Loucy (cell line): ENCODE data around the gene C16orf95.

Experiments used
- H2AFZ ChIP-seq: fragments of 200-600 bp; sonication (generic); 2 replicates; pipeline ENCODE4 v1.6.0; 2016; ENCODE audit warnings: antibody characterized with exemption, mild to moderate bottlenecking, low read length, moderate library complexity
- H3F3A ChIP-seq: fragments of 200-600 bp; 2 replicates; pipeline ENCODE4 v1.6.0; 2016; ENCODE audit warnings: antibody characterized with exemption, low read depth, mild to moderate bottlenecking
- H3K27me3 ChIP-seq: fragments of 200-600 bp; sonication (generic); 2 replicates; pipeline ENCODE4 v1.6.1; 2014; ENCODE audit warnings: low read length, mild to moderate bottlenecking; ENCODE audit not compliant: insufficient read depth, poor library complexity, severe bottlenecking
- H3K36me3 ChIP-seq: fragments of 200-600 bp; sonication (generic); 2 replicates; pipeline ENCODE4 v1.6.1; 2016; ENCODE audit warnings: low read length; ENCODE audit not compliant: insufficient read depth
- H3K4me1 ChIP-seq: fragments of 200-600 bp; sonication (generic); 2 replicates; pipeline ENCODE4 v1.5.1; 2014; ENCODE audit warnings: low read length, mild to moderate bottlenecking; ENCODE audit not compliant: insufficient read depth, poor library complexity, severe bottlenecking
- H3K4me2 ChIP-seq: fragments of 200-600 bp; sonication (generic); 2 replicates; pipeline ENCODE4 v1.6.0; 2014; ENCODE audit warnings: antibody characterized with exemption, low read length, low read depth, mild to moderate bottlenecking; ENCODE audit not compliant: poor library complexity, severe bottlenecking
- H3K4me3 ChIP-seq: fragments of 200-600 bp; sonication (generic); 2 replicates; pipeline ENCODE4 v1.5.1; 2014; ENCODE audit warnings: low read length, mild to moderate bottlenecking, mixed read lengths; ENCODE audit not compliant: poor library complexity, severe bottlenecking
- H3K79me2 ChIP-seq: fragments of 200-600 bp; sonication (generic); 2 replicates; pipeline ENCODE4 v1.6.1; 2014; ENCODE audit warnings: low read length; ENCODE audit not compliant: insufficient read depth
- H3K9ac ChIP-seq: fragments of 200-600 bp; sonication (generic); 2 replicates; pipeline ENCODE4 v1.6.0; 2014; ENCODE audit warnings: mild to moderate bottlenecking, low read depth, low read length, moderate library complexity; ENCODE audit not compliant: poor library complexity, severe bottlenecking
- H3K9me2 ChIP-seq: fragments of 200-600 bp; sonication (generic); replicated peaks from 2 replicates; pipeline ENCODE4 v1.6.1; 2016; ENCODE audit warnings: low read depth, low read length, mixed read lengths
- H3K9me3 ChIP-seq: fragments of 200-600 bp; sonication (generic); 2 replicates; pipeline ENCODE4 v1.6.1; 2014; ENCODE audit warnings: mild to moderate bottlenecking, antibody characterized with exemption, low read length, low read depth; ENCODE audit not compliant: insufficient read depth
- H4K20me1 ChIP-seq: fragments of 200-600 bp; sonication (generic); 2 replicates; pipeline ENCODE4 v1.6.0; 2014; ENCODE audit warnings: antibody characterized with exemption, low read length, mild to moderate bottlenecking; ENCODE audit not compliant: insufficient read depth, poor library complexity, severe bottlenecking
- EZH2phosphoT487 ChIP-seq: fragments of 200-600 bp; IDR thresholded peaks from 2 replicates; pipeline ENCODE4 v1.6.1; 2018; ENCODE audit warnings: antibody characterized with exemption, mild to moderate bottlenecking, moderate library complexity, borderline replicate concordance
- TF ChIP-seq, protein P1 (sequence below): fragments of 200-600 bp; sonication (generic); conservative IDR thresholded peaks from 2 replicates; pipeline ENCODE4 v1.5.1; 2014; ENCODE audit warnings: mild to moderate bottlenecking, antibody characterized with exemption, low read length

The C16orf95 gene

DNA sequence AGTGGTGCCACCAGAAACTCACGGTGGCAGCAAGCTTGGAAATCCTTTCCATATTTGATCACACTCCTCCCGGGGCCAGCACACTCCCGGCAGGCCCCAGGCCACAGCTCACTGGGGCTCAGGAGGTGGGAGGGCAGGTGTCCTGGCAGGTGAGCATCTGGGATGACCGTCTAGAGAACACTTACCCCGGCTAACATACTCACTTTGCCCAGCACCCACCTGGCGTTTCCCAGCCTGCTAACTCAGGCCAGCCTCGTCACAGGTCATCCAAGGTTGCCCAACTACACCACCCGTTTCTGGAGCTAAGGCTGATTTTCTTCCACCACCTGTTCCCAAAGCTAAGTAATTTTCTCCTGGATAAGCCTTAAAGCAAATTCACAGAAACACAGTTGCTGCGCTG is 41.5 kb upstream of the C16orf95 start:
- no peaks in the 10 kb centered on the region for H4K20me1 ChIP-seq
- TF ChIP-seq EZH2phosphoT487: no peak
- TF ChIP-seq, protein P1, sequence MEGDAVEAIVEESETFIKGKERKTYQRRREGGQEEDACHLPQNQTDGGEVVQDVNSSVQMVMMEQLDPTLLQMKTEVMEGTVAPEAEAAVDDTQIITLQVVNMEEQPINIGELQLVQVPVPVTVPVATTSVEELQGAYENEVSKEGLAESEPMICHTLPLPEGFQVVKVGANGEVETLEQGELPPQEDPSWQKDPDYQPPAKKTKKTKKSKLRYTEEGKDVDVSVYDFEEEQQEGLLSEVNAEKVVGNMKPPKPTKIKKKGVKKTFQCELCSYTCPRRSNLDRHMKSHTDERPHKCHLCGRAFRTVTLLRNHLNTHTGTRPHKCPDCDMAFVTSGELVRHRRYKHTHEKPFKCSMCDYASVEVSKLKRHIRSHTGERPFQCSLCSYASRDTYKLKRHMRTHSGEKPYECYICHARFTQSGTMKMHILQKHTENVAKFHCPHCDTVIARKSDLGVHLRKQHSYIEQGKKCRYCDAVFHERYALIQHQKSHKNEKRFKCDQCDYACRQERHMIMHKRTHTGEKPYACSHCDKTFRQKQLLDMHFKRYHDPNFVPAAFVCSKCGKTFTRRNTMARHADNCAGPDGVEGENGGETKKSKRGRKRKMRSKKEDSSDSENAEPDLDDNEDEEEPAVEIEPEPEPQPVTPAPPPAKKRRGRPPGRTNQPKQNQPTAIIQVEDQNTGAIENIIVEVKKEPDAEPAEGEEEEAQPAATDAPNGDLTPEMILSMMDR: no peak
- no peaks in the 10 kb centered on the region for H3K4me1 ChIP-seq
- no peaks in the 10 kb centered on the region for H3K27me3 ChIP-seq
- no peaks in the 10 kb centered on the region for H3K79me2 ChIP-seq
- no peaks in the 10 kb centered on the region for H3K9me2 ChIP-seq
- no peak overlapping the region for H2AFZ ChIP-seq
- no peaks in the 10 kb centered on the region for H3F3A ChIP-seq
- no peak overlapping the region for H3K4me3 ChIP-seq
- no peaks in the 10 kb centered on the region for H3K9me3 ChIP-seq
- no peak overlapping the region for H3K9ac ChIP-seq
- H3K4me2 ChIP-seq: no peak overlapping the region
- peaks cover 45% of the 10 kb centered on the region; the same call in 1 of the 2 replicates for H3K36me3 ChIP-seq

DNA sequence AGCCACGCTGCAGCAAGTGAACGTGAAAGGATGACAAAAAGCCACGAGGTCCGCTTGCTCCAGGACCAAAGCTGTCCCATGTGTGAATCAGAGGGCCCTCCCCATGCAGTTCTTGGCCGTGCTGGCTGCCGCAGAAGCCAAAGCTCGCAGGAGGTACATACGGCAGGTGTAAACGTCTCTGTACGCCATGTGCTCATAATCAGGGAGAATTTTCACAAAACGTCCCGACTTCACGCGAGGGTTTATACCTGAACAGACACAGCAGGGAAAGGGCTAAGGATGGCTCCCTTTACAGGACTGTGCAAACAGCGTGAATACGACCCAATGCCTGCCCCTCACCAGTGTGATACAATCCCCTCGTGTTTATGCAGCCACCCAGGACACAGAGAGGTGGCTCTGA is 41.1 kb upstream of the C16orf95 start:
- Histone ChIP-seq H3F3A (no peaks in the 10 kb centered on the region), H3K79me2 (no peaks in the 10 kb centered on the region), H3K4me3 (no peak overlapping the region), H3K36me3 (peaks cover 40% of the 10 kb centered on the region; the same call in 1 of the 2 replicates), H4K20me1 (no peaks in the 10 kb centered on the region), H2AFZ (no peak overlapping the region), H3K9me2 (no peaks in the 10 kb centered on the region), H3K9me3 (no peaks in the 10 kb centered on the region), H3K4me1 (no peaks in the 10 kb centered on the region), H3K27me3 (no peaks in the 10 kb centered on the region), H3K4me2 (no peak overlapping the region), H3K9ac (no peak overlapping the region)
- TF ChIP-seq, protein P1: no peak
- no peak for TF ChIP-seq EZH2phosphoT487

DNA sequence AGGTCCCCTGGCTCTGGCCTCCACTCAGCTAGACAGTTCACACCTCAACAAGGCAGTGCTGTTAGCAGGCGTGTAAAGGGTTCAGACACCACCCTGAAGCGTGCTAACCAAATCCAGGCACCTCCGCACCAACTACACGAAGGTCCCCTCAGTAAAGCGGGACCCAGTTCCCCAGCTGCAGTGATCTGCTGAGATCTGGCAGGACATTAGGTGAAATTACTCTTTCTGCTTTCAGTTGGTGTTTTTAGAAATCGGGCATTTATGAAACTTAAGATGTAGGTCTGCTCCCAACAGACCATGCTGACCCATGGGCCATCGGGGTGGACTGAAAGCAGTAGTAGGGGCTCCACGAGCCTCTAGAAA is 39.3 kb upstream of the C16orf95 start:
- no peak overlapping the region for H3K4me2 ChIP-seq
- no peak overlapping the region for H3K9ac ChIP-seq
- no peaks in the 10 kb centered on the region for H4K20me1 ChIP-seq
- no peaks in the 10 kb centered on the region for H3K27me3 ChIP-seq
- H3F3A ChIP-seq: no peaks in the 10 kb centered on the region
- H3K36me3 ChIP-seq: peaks cover 29% of the 10 kb centered on the region; the same call in 1 of the 2 replicates
- no peak overlapping the region for H2AFZ ChIP-seq
- TF ChIP-seq, protein P1: no peak
- TF ChIP-seq EZH2phosphoT487: no peak
- no peaks in the 10 kb centered on the region for H3K9me2 ChIP-seq
- H3K9me3 ChIP-seq: no peaks in the 10 kb centered on the region
- no peaks in the 10 kb centered on the region for H3K79me2 ChIP-seq
- H3K4me3 ChIP-seq: no peak overlapping the region
- H3K4me1 ChIP-seq: no peaks in the 10 kb centered on the region
